Measurements from ENCODE around the gene GOLGA3. TPM values are rescaled to one million over a fixed set of nuclear protein-coding genes. Genes with fewer than 3 reads are reported as not detected.
A peak's percentile ranks its signal among the peaks of the same experiment; 100 is the strongest.

The GOLGA3 gene
- total and polyA plus RNA-seq, 10 of the 15 experiments (the other 5 are each of a cell fraction or from before 2014, with no cell fraction given): 2.0 to 42.7 (median 15.2) TPM

DNA sequence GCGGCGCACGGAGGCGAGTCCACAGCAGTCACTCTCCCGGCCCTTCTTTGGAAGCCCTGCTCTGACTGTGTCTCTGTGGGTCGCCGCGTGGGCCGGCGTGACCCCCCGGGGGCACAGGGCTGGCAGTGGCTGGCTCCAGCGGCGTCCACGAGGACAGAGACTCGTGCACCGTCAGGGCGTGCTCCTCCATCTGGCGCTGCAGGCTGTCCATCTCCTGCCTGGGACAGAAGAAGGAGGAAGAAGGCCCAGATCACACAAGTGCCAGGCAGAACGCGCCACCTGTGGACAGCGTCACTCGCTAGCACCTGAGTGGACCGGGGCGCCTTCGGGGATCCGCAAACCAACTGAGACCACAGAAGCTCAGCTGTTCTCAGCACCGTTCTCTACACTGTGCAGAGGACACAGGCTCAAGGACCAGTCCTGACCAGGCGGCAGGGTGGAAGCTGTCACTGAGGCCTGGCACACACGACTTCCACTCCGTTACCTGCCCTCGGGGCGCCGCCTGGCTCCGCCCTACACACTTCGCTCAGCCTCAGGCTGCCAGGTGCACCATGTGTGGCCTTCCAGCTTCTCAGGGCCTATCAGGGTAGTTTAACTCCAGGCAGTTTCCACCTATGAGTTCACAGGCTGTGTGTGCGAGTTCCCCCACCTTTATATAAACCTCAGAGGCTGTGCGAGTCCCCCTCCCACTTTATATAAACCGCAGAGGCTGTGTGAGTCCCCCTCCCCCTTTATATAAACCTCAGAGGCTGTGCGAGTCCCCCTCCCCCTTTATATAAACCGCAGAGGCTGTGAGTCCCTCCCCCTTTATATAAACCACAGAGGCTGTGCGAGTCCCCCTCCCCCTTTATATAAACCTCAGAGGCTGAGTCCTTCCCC is 55.4 kb downstream of the GOLGA3 start (continued):
- TF ChIP-seq ZNF384 (IDR thresholded peaks at IDR 0.05; ENCODE audit: borderline replicate concordance, low read depth, low read length): no peak

- no peak for DNase-seq (ENCODE audit: low read depth, low spot score)
- FAIRE-seq: peak; percentile 41
- no peak for TF ChIP-seq PAX8 (IDR thresholded peaks at IDR 0.05)
- no peak for TF ChIP-seq CHD1 (IDR thresholded peaks at IDR 0.05; ENCODE audit: low read depth, low read length)
- 0 out of 2 replicates have a peak, but pooled peaks have one; percentile 20 for TF ChIP-seq PAX5 (IDR thresholded peaks at IDR 0.05; ENCODE audit: borderline replicate concordance, low read depth, low read length)
- TF ChIP-seq MEF2A (IDR thresholded peaks at IDR 0.05; ENCODE audit: insufficient read depth, low read depth, low read length): no peak
- TF ChIP-seq ASH2L (IDR thresholded peaks at IDR 0.05; ENCODE audit: borderline replicate concordance, low read depth): no peak
- TF ChIP-seq SPI1 (IDR thresholded peaks at IDR 0.05; ENCODE audit: borderline replicate concordance, insufficient read depth, low read depth, low read length): peak; percentile 92
- no peak for TF ChIP-seq SMARCA5 (IDR thresholded peaks at IDR 0.05)
- TF ChIP-seq SREBF2 (IDR thresholded peaks at IDR 0.05; ENCODE audit: low read length): no peak
- no peak for TF ChIP-seq NFYB (IDR thresholded peaks at IDR 0.05; ENCODE audit: insufficient read depth, low read depth, low read length)
- no peak for TF ChIP-seq YBX1 (IDR thresholded peaks at IDR 0.05)
- TF ChIP-seq PKNOX1 (IDR thresholded peaks at IDR 0.05): 0 out of 2 replicates have a peak, but pooled peaks have one; percentile 27
- TF ChIP-seq, protein P1, sequence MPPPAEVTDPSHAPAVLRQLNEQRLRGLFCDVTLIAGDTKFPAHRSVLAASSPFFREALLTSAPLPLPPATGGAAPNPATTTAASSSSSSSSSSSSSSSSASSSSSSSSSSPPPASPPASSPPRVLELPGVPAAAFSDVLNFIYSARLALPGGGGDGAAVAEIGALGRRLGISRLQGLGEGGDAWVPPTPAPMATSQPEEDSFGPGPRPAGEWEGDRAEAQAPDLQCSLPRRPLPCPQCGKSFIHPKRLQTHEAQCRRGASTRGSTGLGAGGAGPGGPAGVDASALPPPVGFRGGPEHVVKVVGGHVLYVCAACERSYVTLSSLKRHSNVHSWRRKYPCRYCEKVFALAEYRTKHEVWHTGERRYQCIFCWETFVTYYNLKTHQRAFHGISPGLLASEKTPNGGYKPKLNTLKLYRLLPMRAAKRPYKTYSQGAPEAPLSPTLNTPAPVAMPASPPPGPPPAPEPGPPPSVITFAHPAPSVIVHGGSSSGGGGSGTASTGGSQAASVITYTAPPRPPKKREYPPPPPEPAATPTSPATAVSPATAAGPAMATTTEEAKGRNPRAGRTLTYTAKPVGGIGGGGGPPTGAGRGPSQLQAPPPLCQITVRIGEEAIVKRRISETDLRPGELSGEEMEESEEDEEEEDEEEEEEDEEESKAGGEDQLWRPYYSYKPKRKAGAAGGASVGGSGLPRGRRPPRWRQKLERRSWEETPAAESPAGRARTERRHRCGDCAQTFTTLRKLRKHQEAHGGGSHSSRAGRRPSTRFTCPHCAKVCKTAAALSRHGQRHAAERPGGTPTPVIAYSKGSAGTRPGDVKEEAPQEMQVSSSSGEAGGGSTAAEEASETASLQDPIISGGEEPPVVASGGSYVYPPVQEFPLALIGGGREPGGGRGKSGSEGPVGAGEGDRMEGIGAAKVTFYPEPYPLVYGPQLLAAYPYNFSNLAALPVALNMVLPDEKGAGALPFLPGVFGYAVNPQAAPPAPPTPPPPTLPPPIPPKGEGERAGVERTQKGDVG (CRISPR knock-in tag; IDR thresholded peaks at IDR 0.05): no peak
- TF ChIP-seq CEBPB (IDR thresholded peaks at IDR 0.05; ENCODE audit: borderline replicate concordance in 1 of 2, low read depth in 2 of 2, low read length in 2 of 2): no peak
- no peak for TF ChIP-seq JUNB (IDR thresholded peaks at IDR 0.05)
- TF ChIP-seq ATF7 (IDR thresholded peaks at IDR 0.05; ENCODE audit: low read depth): 0 out of 2 replicates have a peak, but pooled peaks have one; percentile 17
- TF ChIP-seq CBX3 (IDR thresholded peaks at IDR 0.05; ENCODE audit: borderline replicate concordance, low read depth): no peak
These were observed 56.1 kb downstream of the GOLGA3 start for GRCh38 chr12:132772606-132773005.

More at GRCh38 chr12:132772606-132773005, 56.1 kb downstream of the GOLGA3 start:
- in situ Hi-C loops (cut with MboI): no loop called here
- Histone ChIP-seq H2AFZ (ENCODE audit: control insufficient read depth, low read depth, low read length) (no peak overlapping the region), H3K36me3 (ENCODE audit: control insufficient read depth in 2 of 2, insufficient read depth in 2 of 2, low read length in 1 of 2) (peaks cover 14 to 17% of the 10 kb centered on the region in 2 experiments), H3K27me3 (replicated peaks in 1 of 2; ENCODE audit: control insufficient read depth in 2 of 2, insufficient read depth in 2 of 2, low read length in 1 of 2) (no peaks in the 10 kb centered on the region), H3K9ac (ENCODE audit: control insufficient read depth, insufficient read depth, low read length) (no peak overlapping the region), H3K27ac (ENCODE audit: control insufficient read depth, insufficient read depth) (peak overlapping the region; percentile 95), H3K79me2 (ENCODE audit: control insufficient read depth, insufficient read depth, low read length) (peaks cover 8% of the 10 kb centered on the region), H3K9me3 (replicated peaks; ENCODE audit: control insufficient read depth, insufficient read depth, low read length) (peaks cover 1% of the 10 kb centered on the region; the same call in 1 of the 3 replicates), H3K4me2 (ENCODE audit: control insufficient read depth, insufficient read depth) (0 out of 2 replicates have a peak overlapping the region, but pooled peaks have one; percentile 2), H3K4me3 (no peak overlapping the region), H4K20me1 (ENCODE audit: control insufficient read depth, insufficient read depth) (no peaks in the 10 kb centered on the region), H3K4me1 (ENCODE audit: control insufficient read depth, insufficient read depth, low read length) (peaks cover 53% of the 10 kb centered on the region)
- ChIA-PET RAD21 (ENCODE audit: unreplicated experiment) (interaction anchor here (1.1 kb wide), 2 partner anchors 12 to 47 kb away, joined by 3 to 10 read pairs; no protein-coding TSS in a partner anchor), CTCF (interaction anchor here (1.0 to 1.6 kb wide), 2 partner anchors 37 to 47 kb away, joined by 3 read pairs; no protein-coding TSS in a partner anchor), SMC1A (ENCODE audit: uncharacterized antibody, unreplicated experiment) (interaction anchor here (0.9 to 1.2 kb wide), 5 partner anchors 12 to 58 kb away, joined by 3 to 5 read pairs (median 4); no protein-coding TSS in a partner anchor), POLR2A (interaction anchor here (0.6 to 1.0 kb wide), 3 partner anchors 13 to 62 kb away, joined by 3 to 7 read pairs (median 5); partner anchors contain the start of gene PGAM5)
- intact Hi-C loops (cut with micrococcal nuclease; ENCODE audit: unreplicated experiment): no loop called here
- BruUV-seq (replicated peaks): no TSS peak
- WGBS (ENCODE audit: insufficient coverage, insufficient replicate concordance, low lambda C conversion rate, missing lambda C conversion rate): 36% methylated on average over 14 of the region's 14 CpGs
- peak; percentile 74 for ATAC-seq

All from GM12878 (cell line).